ENCODE measurements around the gene DKC1. TPM values are rescaled to one million over a fixed set of nuclear protein-coding genes. Genes with fewer than 3 reads are reported as not detected.

Gene DKC1
- total RNA-seq, 3 donors from 2014 or later, result 23.2 to 41.0 (median 40.5) TPM

GRCh38 chrX:154737136-154737535 lies 25.5 kb upstream of the DKC1 start:
- TF ChIP-seq CTCF (IDR thresholded peaks at IDR 0.05), result no peak
- no peak for TF ChIP-seq POLR2AphosphoS5 (IDR thresholded peaks at IDR 0.05)
- no peak for TF ChIP-seq POLR2A (IDR thresholded peaks at IDR 0.05)
- intact Hi-C loops (cut with DNase I; ENCODE audit: low total_unique reads), result no loop called here
- no peaks in the 10 kb centered on the region for H3K36me3 ChIP-seq
- peak overlapping the region in 1 of 2 donors; percentile 26 for H3K27ac ChIP-seq
- no peaks in the 10 kb centered on the region for H3K9me3 ChIP-seq
- DNase-seq (ENCODE audit: low spot score in 2 of 2), result no peak
- no peaks in the 10 kb centered on the region for H3K4me1 ChIP-seq
- H3K4me3 ChIP-seq, result no peak overlapping the region
- H3K27me3 ChIP-seq, result peaks cover 0 to 10% of the 10 kb centered on the region in 2 donors

GRCh38 chrX:154738011-154738738 lies 24.5 kb upstream of the DKC1 start:
- Histone ChIP-seq H3K9me3 (no peaks in the 10 kb centered on the region), H3K36me3 (no peaks in the 10 kb centered on the region), H3K4me1 (no peaks in the 10 kb centered on the region), H3K27me3 (peaks cover 0 to 10% of the 10 kb centered on the region in 2 donors), H3K27ac (peak overlapping the region in 1 of 2 donors; percentile 36), H3K4me3 (no peak overlapping the region)
- no peak for DNase-seq (ENCODE audit: low spot score in 2 of 2)
- intact Hi-C loops (cut with DNase I; ENCODE audit: low total_unique reads), result no loop called here
- TF ChIP-seq POLR2A (IDR thresholded peaks at IDR 0.05), result no peak
- TF ChIP-seq POLR2AphosphoS5 (IDR thresholded peaks at IDR 0.05), result no peak
- TF ChIP-seq CTCF (IDR thresholded peaks at IDR 0.05), result no peak

GRCh38 chrX:154739952-154740465 lies 22.7 kb upstream of the DKC1 start:
- Histone ChIP-seq H3K27me3 (peaks cover 0 to 10% of the 10 kb centered on the region in 2 donors), H3K4me1 (no peaks in the 10 kb centered on the region), H3K9me3 (no peaks in the 10 kb centered on the region), H3K4me3 (no peak overlapping the region), H3K36me3 (no peaks in the 10 kb centered on the region), H3K27ac (no peak overlapping the region)
- TF ChIP-seq POLR2A (IDR thresholded peaks at IDR 0.05), result no peak
- no peak for TF ChIP-seq CTCF (IDR thresholded peaks at IDR 0.05)
- no peak for TF ChIP-seq POLR2AphosphoS5 (IDR thresholded peaks at IDR 0.05)
- intact Hi-C loops (cut with DNase I; ENCODE audit: low total_unique reads), result no loop called here
- no peak for DNase-seq (ENCODE audit: low spot score in 2 of 2)

GRCh38 chrX:154742613-154743012 lies 20.1 kb upstream of the DKC1 start:
- no peaks in the 10 kb centered on the region for H3K9me3 ChIP-seq

More at GRCh38 chrX:154742613-154743012, 20.1 kb upstream of the DKC1 start:
- Histone ChIP-seq H3K27me3 (peaks cover 0 to 3% of the 10 kb centered on the region in 2 donors), H3K4me1 (no peaks in the 10 kb centered on the region), H3K4me3 (no peak overlapping the region), H3K36me3 (no peaks in the 10 kb centered on the region), H3K27ac (no peak overlapping the region)
- intact Hi-C loops (cut with DNase I; ENCODE audit: low total_unique reads), result no loop called here
- TF ChIP-seq CTCF (IDR thresholded peaks at IDR 0.05) (no peak), POLR2A (IDR thresholded peaks at IDR 0.05) (no peak), POLR2AphosphoS5 (IDR thresholded peaks at IDR 0.05) (no peak)
- no peak for DNase-seq (ENCODE audit: low spot score in 2 of 2)

Measured in breast epithelium (tissue), 4 donors.